Suprapubic skin (tissue), 4 donors: ENCODE results near the gene SLC25A11. TPM values are rescaled to one million over a fixed set of nuclear protein-coding genes. Genes with fewer than 3 reads are reported as not detected.
"Not testable (repeated sequence)": the region's sequence is repeated elsewhere in the genome, so short reads cannot be mapped to it uniquely, and the experiment has no call there.

Experiments
- DNase-seq, 2 donors: peaks; one replicate each; pipeline ENCODE4 v3.0.0-alpha.2; 2019; ENCODE audit warnings: low spot score in 2 of 2
- H3K27ac ChIP-seq: fragments of 200-600 bp; sonication (generic); one replicate; pipeline ENCODE4 v1.5.1; 2019
- H3K27me3 ChIP-seq: fragments of 200-600 bp; sonication (generic); one replicate; pipeline ENCODE4 v1.5.1; 2019
- H3K36me3 ChIP-seq: fragments of 200-600 bp; sonication (generic); one replicate; pipeline ENCODE4 v1.5.1; 2019
- H3K4me1 ChIP-seq: fragments of 200-600 bp; sonication (generic); one replicate; pipeline ENCODE4 v1.5.1; 2019
- H3K4me3 ChIP-seq: fragments of 200-600 bp; sonication (generic); one replicate; pipeline ENCODE4 v1.5.1; 2019; ENCODE audit warnings: mild to moderate bottlenecking
- H3K9me3 ChIP-seq: fragments of 200-600 bp; sonication (generic); one replicate; pipeline ENCODE4 v1.5.1; 2019
- EP300 ChIP-seq: sonication (generic); formaldehyde crosslinking; IDR thresholded peaks from one replicate; pipeline ENCODE4 v1.6.1; 2017; ENCODE audit warnings: antibody characterized with exemption
- POLR2A ChIP-seq, 2 donors: fragments of 450-650 bp; IDR thresholded peaks; one replicate each; pipeline ENCODE4 v1.6.1; 2017; ENCODE audit warnings: antibody characterized with exemption in 2 of 2, mild to moderate bottlenecking in 2 of 2, moderate library complexity in 2 of 2
- POLR2AphosphoS5 ChIP-seq, 3 donors: sonication (generic); formaldehyde crosslinking; IDR thresholded peaks; one replicate each; pipeline ENCODE4 v1.6.1; 2017; ENCODE audit warnings: antibody characterized with exemption in 3 of 3
- WGBS: methylation state at CpG from one replicate; pipeline ENCODE4 v1.1.5; 2018; 5-methylcytosine and 5-hydroxymethylcytosine counted together
- total RNA-seq, 4 donors: library from RNA; depleted of rRNA; stranded (reverse); fragments of >200 nt; gene quantifications; one replicate each; pipeline ENCODE4 v1.1.0, GENCODE V29; 2016
- TF ChIP-seq, protein P1 (sequence below), 2 donors: fragments of 200-600 bp in 1 of 2; fragments of 450-650 bp in 1 of 2; sonication (generic) in 1 of 2; IDR thresholded peaks; one replicate each; pipeline ENCODE4 v1.5.1; 2016 to 2019; ENCODE audit warnings: antibody characterized with exemption in 2 of 2, mild to moderate bottlenecking in 1 of 2, moderate library complexity in 1 of 2

The SLC25A11 gene
- total RNA-seq, 4 donors from 2014 or later, result 35.7 to 74.3 (median 41.6) TPM

DNA sequence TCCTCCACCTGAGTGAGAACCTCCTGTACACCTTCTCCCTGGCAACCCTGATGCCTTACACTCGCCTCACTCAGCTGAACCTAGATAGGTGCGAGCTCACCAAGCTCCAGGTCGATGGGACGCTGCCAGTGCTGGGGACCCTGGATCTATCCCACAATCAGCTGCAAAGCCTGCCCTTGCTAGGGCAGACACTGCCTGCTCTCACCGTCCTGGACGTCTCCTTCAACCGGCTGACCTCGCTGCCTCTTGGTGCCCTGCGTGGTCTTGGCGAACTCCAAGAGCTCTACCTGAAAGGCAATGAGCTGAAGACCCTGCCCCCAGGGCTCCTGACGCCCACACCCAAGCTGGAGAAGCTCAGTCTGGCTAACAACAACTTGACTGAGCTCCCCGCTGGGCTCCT lies 7.1 kb downstream of the SLC25A11 start:
- TF ChIP-seq POLR2A (IDR thresholded peaks at IDR 0.05) (no peak), EP300 (no peak), POLR2AphosphoS5 (IDR thresholded peaks at IDR 0.05) (no peak)
- TF ChIP-seq, protein P1, sequence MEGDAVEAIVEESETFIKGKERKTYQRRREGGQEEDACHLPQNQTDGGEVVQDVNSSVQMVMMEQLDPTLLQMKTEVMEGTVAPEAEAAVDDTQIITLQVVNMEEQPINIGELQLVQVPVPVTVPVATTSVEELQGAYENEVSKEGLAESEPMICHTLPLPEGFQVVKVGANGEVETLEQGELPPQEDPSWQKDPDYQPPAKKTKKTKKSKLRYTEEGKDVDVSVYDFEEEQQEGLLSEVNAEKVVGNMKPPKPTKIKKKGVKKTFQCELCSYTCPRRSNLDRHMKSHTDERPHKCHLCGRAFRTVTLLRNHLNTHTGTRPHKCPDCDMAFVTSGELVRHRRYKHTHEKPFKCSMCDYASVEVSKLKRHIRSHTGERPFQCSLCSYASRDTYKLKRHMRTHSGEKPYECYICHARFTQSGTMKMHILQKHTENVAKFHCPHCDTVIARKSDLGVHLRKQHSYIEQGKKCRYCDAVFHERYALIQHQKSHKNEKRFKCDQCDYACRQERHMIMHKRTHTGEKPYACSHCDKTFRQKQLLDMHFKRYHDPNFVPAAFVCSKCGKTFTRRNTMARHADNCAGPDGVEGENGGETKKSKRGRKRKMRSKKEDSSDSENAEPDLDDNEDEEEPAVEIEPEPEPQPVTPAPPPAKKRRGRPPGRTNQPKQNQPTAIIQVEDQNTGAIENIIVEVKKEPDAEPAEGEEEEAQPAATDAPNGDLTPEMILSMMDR (IDR thresholded peaks at IDR 0.05), result no peak
- peak in 1 of 2 donors; percentile 49 for DNase-seq

DNA sequence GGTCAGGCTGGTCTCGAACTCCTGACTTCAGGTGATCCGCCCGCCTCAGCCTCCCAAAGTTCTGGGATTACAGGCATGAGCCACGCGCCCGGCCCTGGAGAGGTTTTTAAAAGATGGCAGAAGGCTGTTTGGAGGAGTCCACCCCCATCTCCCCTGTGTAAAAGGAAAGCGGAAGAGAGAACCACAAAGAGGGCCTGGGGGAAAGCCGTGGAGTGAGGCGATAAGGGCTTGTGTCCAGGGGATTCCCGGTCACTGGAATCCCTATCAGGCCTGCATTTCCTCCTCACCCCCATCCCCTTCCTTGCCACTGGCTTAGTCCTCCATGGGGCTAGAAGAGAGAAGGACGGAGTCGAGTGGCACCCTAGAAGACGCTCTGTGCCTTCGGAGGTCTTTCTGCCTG lies 7.9 kb downstream of the SLC25A11 start, which contains the start of gene GP1BA:
TSS of gene GP1BA (plus strand) at position 315 of the 400 bp plus-strand sequence. CDS start 328 bp downstream, outside the sequence.
- Histone ChIP-seq H3K27ac (no peak within 1 kb of the TSS), H3K9me3 (no peaks in the 10 kb centered on the region), H3K36me3 (peaks cover 12% of the 10 kb centered on the region), H3K27me3 (no peaks in the 10 kb centered on the region), H3K4me3 (no peak within 1 kb of the TSS), H3K4me1 (peaks cover 12% of the 10 kb centered on the region)
- peak in 1 of 2 donors; percentile 25 for DNase-seq
- no peak for TF ChIP-seq EP300
- no peak for TF ChIP-seq POLR2A (IDR thresholded peaks at IDR 0.05)
- TF ChIP-seq, protein P1 (IDR thresholded peaks at IDR 0.05), result no peak
- TF ChIP-seq POLR2AphosphoS5 (IDR thresholded peaks at IDR 0.05), result no peak
- WGBS, result 82% methylated on average over 14 of the region's 14 CpGs

More for the DNA sequence above, 7.1 kb downstream of the SLC25A11 start:
- Histone ChIP-seq H3K27me3 (no peaks in the 10 kb centered on the region), H3K4me3 (no peak overlapping the region), H3K27ac (no peak overlapping the region), H3K4me1 (peaks cover 12% of the 10 kb centered on the region), H3K9me3 (no peaks in the 10 kb centered on the region), H3K36me3 (peaks cover 20% of the 10 kb centered on the region)
- 95% methylated on average over 12 of the region's 12 CpGs for WGBS

DNA sequence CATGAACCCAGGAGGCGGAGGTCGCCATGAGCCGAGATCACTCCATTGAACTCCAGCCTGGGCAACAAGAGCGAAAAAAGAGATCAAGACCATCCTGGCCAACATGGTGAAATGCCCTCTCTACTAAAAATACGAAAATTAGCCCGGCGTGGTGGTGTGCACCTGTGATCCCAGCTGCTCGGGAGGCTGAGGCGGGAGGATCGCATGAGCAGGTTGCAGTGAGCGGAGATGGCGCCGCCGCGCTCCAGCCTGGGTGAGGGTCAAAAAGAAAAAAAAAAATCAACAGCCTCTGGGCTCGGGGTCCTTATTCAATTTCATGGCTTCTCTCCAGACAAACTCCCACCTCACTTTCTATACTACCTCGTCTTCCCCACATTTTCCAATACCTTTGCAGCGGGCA lies 11.0 kb downstream of the SLC25A11 start:
- Histone ChIP-seq H3K27ac (no peak overlapping the region), H3K36me3 (no peaks in the 10 kb centered on the region), H3K9me3 (no peaks in the 10 kb centered on the region), H3K4me3 (no peak overlapping the region), H3K4me1 (peaks cover 4% of the 10 kb centered on the region), H3K27me3 (no peaks in the 10 kb centered on the region)
- peak in 1 of 2 donors; percentile 38 for DNase-seq
- TF ChIP-seq, protein P1 (IDR thresholded peaks at IDR 0.05), result no peak
- TF ChIP-seq EP300 (no peak), POLR2A (IDR thresholded peaks at IDR 0.05) (no peak), POLR2AphosphoS5 (IDR thresholded peaks at IDR 0.05) (no peak)
- 97% methylated on average over 18 of the region's 18 CpGs for WGBS

DNA sequence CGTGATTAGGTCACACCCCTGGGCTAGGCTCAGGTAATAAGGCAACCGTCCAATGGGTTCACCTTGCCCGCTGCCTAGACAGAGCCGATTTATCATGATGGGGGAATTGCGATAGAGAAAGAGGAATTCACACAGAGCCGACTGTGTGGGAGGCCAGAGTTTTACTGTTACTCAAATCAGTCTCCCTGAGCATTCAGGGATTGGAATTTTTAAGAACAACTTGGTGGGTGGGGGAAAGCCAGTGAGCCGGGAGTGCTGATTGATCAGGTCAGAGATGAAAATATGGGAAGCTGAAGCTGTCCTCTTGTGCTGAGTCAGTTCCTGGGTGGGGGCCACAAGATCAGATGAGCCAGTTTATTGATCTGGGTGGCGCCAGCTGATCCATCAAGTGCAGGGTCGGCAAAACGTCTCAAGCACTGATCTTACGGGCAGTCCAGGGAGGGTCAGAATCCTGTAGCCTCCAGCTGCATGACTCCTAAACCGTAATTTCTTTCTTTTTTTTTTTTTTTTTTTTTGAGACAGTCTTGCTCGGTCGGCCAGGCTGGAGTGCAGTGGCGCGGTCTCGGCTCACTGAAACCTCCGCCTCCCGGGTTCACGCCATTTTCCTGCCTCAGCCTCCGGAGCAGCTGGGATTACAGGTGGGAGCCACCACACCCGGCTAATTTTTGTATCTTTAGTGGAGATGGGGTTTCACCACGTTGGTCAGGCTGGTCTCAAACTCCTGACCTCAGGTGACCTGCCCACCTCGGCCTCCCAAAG lies 13.1 kb downstream of the SLC25A11 start:
- H3K36me3 ChIP-seq, H3K27ac ChIP-seq, H3K4me3 ChIP-seq, H3K27me3 ChIP-seq, H3K9me3 ChIP-seq, H3K4me1 ChIP-seq: not testable (repeated sequence)
- peak in 1 of 2 donors; percentile 28 for DNase-seq
- WGBS, result 88% methylated on average over 22 of the region's 24 CpGs

DNA sequence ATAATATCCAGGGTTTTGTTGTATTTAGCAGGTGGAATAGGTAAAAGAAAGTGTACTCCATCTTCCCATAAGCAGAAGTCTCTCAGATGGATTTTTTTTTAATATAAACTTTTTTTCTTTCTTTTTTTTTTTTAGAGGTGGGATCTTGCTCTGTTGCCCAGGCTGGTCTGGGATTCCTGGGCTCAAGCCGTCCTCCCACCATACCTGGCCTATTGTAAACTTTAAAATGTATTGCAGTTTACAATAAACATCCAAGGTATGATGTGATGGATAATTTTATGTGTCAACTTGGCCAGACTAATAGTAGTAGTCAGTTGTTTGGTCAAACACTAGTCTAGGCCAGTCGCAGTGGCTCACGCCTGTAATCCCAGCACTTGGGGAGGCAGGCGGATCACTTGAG lies 18.5 kb downstream of the SLC25A11 start:
- DNase-seq, result no peak
- TF ChIP-seq, protein P1 (IDR thresholded peaks at IDR 0.05), result no peak
- TF ChIP-seq POLR2AphosphoS5 (IDR thresholded peaks at IDR 0.05), result no peak
- Histone ChIP-seq H3K36me3 (no peaks in the 10 kb centered on the region), H3K27me3 (no peaks in the 10 kb centered on the region), H3K27ac (no peak overlapping the region), H3K4me1 (no peaks in the 10 kb centered on the region), H3K9me3 (no peaks in the 10 kb centered on the region), H3K4me3 (no peak overlapping the region)
- 95% methylated on average over 4 of the region's 4 CpGs for WGBS
